Muscle layer of duodenum (tissue), 2 donors: ENCODE measurements around the gene USP37.

Experiments
- H3K27ac ChIP-seq: one replicate; pipeline ENCODE4 v1.7.0; 2013; ENCODE audit warnings: mild to moderate bottlenecking, low read length
- H3K27me3 ChIP-seq: one replicate; pipeline ENCODE4 v1.7.0; 2013; ENCODE audit warnings: low read depth, mild to moderate bottlenecking, control low read depth, low read length
- H3K36me3 ChIP-seq, 2 donors: one replicate each; pipeline ENCODE4 v1.7.0; 2013; ENCODE audit warnings: low read length in 2 of 2, control low read depth in 1 of 2, mild to moderate bottlenecking in 1 of 2; ENCODE audit not compliant: insufficient read depth in 2 of 2, control insufficient read depth in 1 of 2
- H3K4me1 ChIP-seq, 2 donors: one replicate each; pipeline ENCODE4 v1.7.0; 2013; ENCODE audit warnings: low read length in 2 of 2, mild to moderate bottlenecking in 2 of 2, control low read depth in 1 of 2, moderate library complexity in 1 of 2; ENCODE audit not compliant: insufficient read depth in 2 of 2, control insufficient read depth in 1 of 2
- H3K4me3 ChIP-seq, 2 donors: one replicate each; pipeline ENCODE4 v1.7.0; 2013; ENCODE audit warnings: low read length in 2 of 2, low read depth in 1 of 2, mild to moderate bottlenecking in 1 of 2
- H3K9me3 ChIP-seq, 2 donors: one replicate each; pipeline ENCODE4 v1.7.0; 2013; ENCODE audit warnings: low read length in 2 of 2, control low read depth in 1 of 2, mild to moderate bottlenecking in 1 of 2; ENCODE audit not compliant: control insufficient read depth in 1 of 2
- donor health status: healthy.

The USP37 gene

GRCh38 chr2:218406949-218407618, 161.1 kb downstream of the USP37 start:
- H3K4me3 ChIP-seq, result peak overlapping the region; percentile 61 to 65

GRCh38 chr2:218406209-218406948, 161.8 kb downstream of the USP37 start:
- no peaks in the 10 kb centered on the region for H3K9me3 ChIP-seq
- H3K27me3 ChIP-seq, result no peaks in the 10 kb centered on the region
- H3K36me3 ChIP-seq, result peaks cover 7 to 31% of the 10 kb centered on the region in 2 donors
- peak overlapping the region; percentile 65 for H3K4me3 ChIP-seq
- H3K27ac ChIP-seq, result peak overlapping the region; percentile 82
- peaks cover 20 to 51% of the 10 kb centered on the region in 2 donors for H3K4me1 ChIP-seq

More at GRCh38 chr2:218406949-218407618, 161.1 kb downstream of the USP37 start:
- Histone ChIP-seq H3K36me3 (peaks cover 7 to 27% of the 10 kb centered on the region in 2 donors), H3K4me1 (peaks cover 14 to 44% of the 10 kb centered on the region in 2 donors), H3K9me3 (no peaks in the 10 kb centered on the region), H3K27me3 (no peaks in the 10 kb centered on the region), H3K27ac (peak overlapping the region; percentile 82)

- peak overlapping the region; percentile 46 to 65 for H3K4me3 ChIP-seq
Measured at GRCh38 chr2:218405746-218406208, 162.4 kb downstream of the USP37 start.

GRCh38 chr2:218405086-218405745, 162.9 kb downstream of the USP37 start:
- H3K4me1 ChIP-seq, result peaks cover 22 to 55% of the 10 kb centered on the region in 2 donors
- peak overlapping the region in 1 of 2 donors; percentile 65 for H3K4me3 ChIP-seq
- no peaks in the 10 kb centered on the region for H3K27me3 ChIP-seq

More at GRCh38 chr2:218405746-218406208, 162.4 kb downstream of the USP37 start:
- Histone ChIP-seq H3K36me3 (peaks cover 7 to 31% of the 10 kb centered on the region in 2 donors), H3K27me3 (no peaks in the 10 kb centered on the region), H3K9me3 (no peaks in the 10 kb centered on the region), H3K4me1 (peaks cover 22 to 55% of the 10 kb centered on the region in 2 donors), H3K27ac (peak overlapping the region; percentile 77)

GRCh38 chr2:218404351-218405085, 163.6 kb downstream of the USP37 start:
- no peaks in the 10 kb centered on the region for H3K9me3 ChIP-seq
- H3K4me1 ChIP-seq, result peaks cover 22 to 55% of the 10 kb centered on the region in 2 donors
- peaks cover 7 to 31% of the 10 kb centered on the region in 2 donors for H3K36me3 ChIP-seq
- no peak overlapping the region for H3K27ac ChIP-seq
- H3K4me3 ChIP-seq, result no peak overlapping the region
- no peaks in the 10 kb centered on the region for H3K27me3 ChIP-seq

More at GRCh38 chr2:218405086-218405745, 162.9 kb downstream of the USP37 start:
- H3K36me3 ChIP-seq, result peaks cover 7 to 31% of the 10 kb centered on the region in 2 donors
- H3K9me3 ChIP-seq, result no peaks in the 10 kb centered on the region
- H3K27ac ChIP-seq, result peak overlapping the region; percentile 77

GRCh38 chr2:218403810-218404209, 164.3 kb downstream of the USP37 start:
- no peak overlapping the region for H3K27ac ChIP-seq
- no peaks in the 10 kb centered on the region for H3K27me3 ChIP-seq
- H3K4me3 ChIP-seq, result no peak overlapping the region
- H3K36me3 ChIP-seq, result peaks cover 7 to 31% of the 10 kb centered on the region in 2 donors
- no peaks in the 10 kb centered on the region for H3K9me3 ChIP-seq
- H3K4me1 ChIP-seq, result peaks cover 22 to 55% of the 10 kb centered on the region in 2 donors

- Histone ChIP-seq H3K36me3 (peaks cover 7 to 31% of the 10 kb centered on the region in 2 donors), H3K9me3 (no peaks in the 10 kb centered on the region), H3K27me3 (no peaks in the 10 kb centered on the region), H3K4me3 (no peak overlapping the region), H3K27ac (no peak overlapping the region), H3K4me1 (peaks cover 22 to 58% of the 10 kb centered on the region in 2 donors)
Measured at GRCh38 chr2:218402911-218403411, 165.2 kb downstream of the USP37 start.

- H3K36me3 ChIP-seq, result peaks cover 7 to 31% of the 10 kb centered on the region in 2 donors
- H3K27me3 ChIP-seq, result no peaks in the 10 kb centered on the region
- no peaks in the 10 kb centered on the region for H3K9me3 ChIP-seq
- peak overlapping the region in 1 of 2 donors; percentile 88 for H3K4me3 ChIP-seq
- peaks cover 22 to 58% of the 10 kb centered on the region in 2 donors for H3K4me1 ChIP-seq
- peak overlapping the region; percentile 23 for H3K27ac ChIP-seq
Measured at GRCh38 chr2:218402491-218402901, 165.7 kb downstream of the USP37 start.

GRCh38 chr2:218401890-218402289, 166.3 kb downstream of the USP37 start:
- Histone ChIP-seq H3K27ac (peak overlapping the region; percentile 23), H3K36me3 (peaks cover 7 to 31% of the 10 kb centered on the region in 2 donors), H3K4me3 (peak overlapping the region in 1 of 2 donors; percentile 88), H3K9me3 (no peaks in the 10 kb centered on the region), H3K4me1 (peaks cover 17 to 58% of the 10 kb centered on the region in 2 donors), H3K27me3 (no peaks in the 10 kb centered on the region)
